Peyer's patch (tissue), 4 donors: ENCODE data around the gene L1CAM. TPM values are rescaled to one million over a fixed set of nuclear protein-coding genes. Genes with fewer than 3 reads are reported as not detected.
A peak's percentile ranks its signal among the peaks of the same experiment; 100 is the strongest.

ENCODE experiments used
- DNase-seq, 3 donors: peaks; one replicate each; pipeline ENCODE4 v3.0.0-alpha.2; 2017 to 2019
- H3K27ac ChIP-seq, 4 donors: fragments of 200-600 bp; sonication (generic); one replicate each; pipeline ENCODE4 v1.5.1; 2016 to 2019
- H3K27me3 ChIP-seq, 2 donors: fragments of 200-600 bp; sonication (generic); one replicate each; pipeline ENCODE4 v1.5.1; 2019
- H3K36me3 ChIP-seq, 3 donors: fragments of 200-600 bp; sonication (generic); one replicate each; pipeline ENCODE4 v1.5.1; 2016 to 2019
- H3K4me1 ChIP-seq, 4 donors: fragments of 200-600 bp; sonication (generic); one replicate each; pipeline ENCODE4 v1.5.1; 2016 to 2019
- H3K4me3 ChIP-seq, 4 donors: fragments of 200-600 bp; sonication (generic); 1 replicate in 3 of 4; 2 replicates in 1 of 4; pipeline ENCODE4 v1.5.1; 2016 to 2019; ENCODE audit warnings: mild to moderate bottlenecking in 1 of 4
- H3K9me3 ChIP-seq, 4 donors: fragments of 200-600 bp; sonication (generic); one replicate each; pipeline ENCODE4 v1.5.1; 2016 to 2019; ENCODE audit warnings: mild to moderate bottlenecking in 1 of 4
- POLR2A ChIP-seq, 2 donors: fragments of 450-650 bp; IDR thresholded peaks; one replicate each; pipeline ENCODE4 v1.5.1; 2017; ENCODE audit warnings: antibody characterized with exemption in 2 of 2, mild to moderate bottlenecking in 2 of 2, moderate library complexity in 2 of 2
- total RNA-seq, 4 donors: library from RNA; depleted of rRNA; stranded (reverse); fragments of >200 nt; gene quantifications; one replicate each; pipeline ENCODE4 v1.1.0, GENCODE V29; 2016
- TF ChIP-seq, protein P1 (sequence below), 6 experiments: fragments of 450-650 bp in 4 of 6; fragments of 200-600 bp in 2 of 6; sonication (generic) in 1 of 6; IDR thresholded peaks; one replicate each; pipeline ENCODE4 v1.5.1; 2017 to 2019; ENCODE audit warnings: antibody characterized with exemption in 6 of 6, mild to moderate bottlenecking in 3 of 6, moderate library complexity in 1 of 6

Gene L1CAM
- total RNA-seq, 4 donors from 2014 or later: 1.8 to 7.4 (median 4.6) TPM

GRCh38 chrX:153922932-153923857 is 37.2 kb upstream of the L1CAM start:
- TF ChIP-seq, protein P1, sequence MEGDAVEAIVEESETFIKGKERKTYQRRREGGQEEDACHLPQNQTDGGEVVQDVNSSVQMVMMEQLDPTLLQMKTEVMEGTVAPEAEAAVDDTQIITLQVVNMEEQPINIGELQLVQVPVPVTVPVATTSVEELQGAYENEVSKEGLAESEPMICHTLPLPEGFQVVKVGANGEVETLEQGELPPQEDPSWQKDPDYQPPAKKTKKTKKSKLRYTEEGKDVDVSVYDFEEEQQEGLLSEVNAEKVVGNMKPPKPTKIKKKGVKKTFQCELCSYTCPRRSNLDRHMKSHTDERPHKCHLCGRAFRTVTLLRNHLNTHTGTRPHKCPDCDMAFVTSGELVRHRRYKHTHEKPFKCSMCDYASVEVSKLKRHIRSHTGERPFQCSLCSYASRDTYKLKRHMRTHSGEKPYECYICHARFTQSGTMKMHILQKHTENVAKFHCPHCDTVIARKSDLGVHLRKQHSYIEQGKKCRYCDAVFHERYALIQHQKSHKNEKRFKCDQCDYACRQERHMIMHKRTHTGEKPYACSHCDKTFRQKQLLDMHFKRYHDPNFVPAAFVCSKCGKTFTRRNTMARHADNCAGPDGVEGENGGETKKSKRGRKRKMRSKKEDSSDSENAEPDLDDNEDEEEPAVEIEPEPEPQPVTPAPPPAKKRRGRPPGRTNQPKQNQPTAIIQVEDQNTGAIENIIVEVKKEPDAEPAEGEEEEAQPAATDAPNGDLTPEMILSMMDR (IDR thresholded peaks at IDR 0.05): peak in 2 of 6 experiments; percentile 25 to 39
- no peak for TF ChIP-seq POLR2A (IDR thresholded peaks at IDR 0.05)

GRCh38 chrX:153921511-153922446 is 35.8 kb upstream of the L1CAM start:
- peak overlapping the region in 2 of 4 donors; percentile 13 to 31 for H3K27ac ChIP-seq
- no peak for DNase-seq
- no peaks in the 10 kb centered on the region for H3K9me3 ChIP-seq
- peak overlapping the region in 1 of 4 donors; percentile 12 for H3K4me3 ChIP-seq
- H3K4me1 ChIP-seq: peaks cover 0 to 21% (median 3%) of the 10 kb centered on the region in 4 donors
- H3K36me3 ChIP-seq: no peaks in the 10 kb centered on the region
- no peaks in the 10 kb centered on the region for H3K27me3 ChIP-seq
- TF ChIP-seq, protein P1 (IDR thresholded peaks at IDR 0.05): no peak
- no peak for TF ChIP-seq POLR2A (IDR thresholded peaks at IDR 0.05)

More at GRCh38 chrX:153922932-153923857, 37.2 kb upstream of the L1CAM start:
- Histone ChIP-seq H3K27ac (peak overlapping the region in 2 of 4 donors; percentile 95 to 96), H3K4me1 (peaks cover 0 to 27% (median 10%) of the 10 kb centered on the region in 4 donors), H3K27me3 (no peaks in the 10 kb centered on the region), H3K36me3 (no peaks in the 10 kb centered on the region), H3K4me3 (peak overlapping the region in 1 of 4 donors; percentile 63), H3K9me3 (no peaks in the 10 kb centered on the region)
- DNase-seq: peak in 2 of 3 donors; percentile 54 to 80

DNA sequence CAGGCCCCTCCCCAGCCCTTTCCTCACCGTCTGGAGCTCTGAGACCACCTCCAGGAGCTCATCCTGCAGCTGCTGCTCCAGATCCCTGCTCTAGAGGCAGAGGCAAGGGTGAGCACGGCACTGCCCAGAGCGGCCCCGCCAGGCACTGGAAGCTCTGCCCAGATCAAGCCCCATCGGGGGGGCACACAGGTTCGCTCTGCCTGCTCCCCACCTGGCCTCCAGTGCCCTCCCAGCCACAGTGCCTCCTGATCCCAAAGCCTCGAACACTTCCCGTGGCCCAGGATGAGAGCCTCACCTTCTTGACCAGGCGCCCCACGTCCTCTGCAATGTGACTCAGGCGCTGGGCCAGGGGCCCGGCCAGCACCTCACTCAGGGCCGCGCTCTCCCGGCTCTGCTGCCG is 35.1 kb upstream of the L1CAM start:
- H3K27ac ChIP-seq: peak overlapping the region in 1 of 4 donors; percentile 31

GRCh38 chrX:153920546-153920945 is 34.6 kb upstream of the L1CAM start:
- Histone ChIP-seq H3K4me3 (no peak overlapping the region), H3K27me3 (no peaks in the 10 kb centered on the region), H3K4me1 (peaks cover 0 to 15% (median 0%) of the 10 kb centered on the region in 4 donors), H3K9me3 (no peaks in the 10 kb centered on the region), H3K36me3 (no peaks in the 10 kb centered on the region), H3K27ac (no peak overlapping the region)
- no peak for TF ChIP-seq POLR2A (IDR thresholded peaks at IDR 0.05)
- TF ChIP-seq, protein P1 (IDR thresholded peaks at IDR 0.05): no peak
- DNase-seq: no peak

More for the DNA sequence above, 35.1 kb upstream of the L1CAM start:
- H3K27me3 ChIP-seq: no peaks in the 10 kb centered on the region
- H3K4me3 ChIP-seq: no peak overlapping the region
- peaks cover 0 to 15% (median under 1%) of the 10 kb centered on the region in 4 donors for H3K4me1 ChIP-seq
- TF ChIP-seq POLR2A (IDR thresholded peaks at IDR 0.05): no peak
- TF ChIP-seq, protein P1 (IDR thresholded peaks at IDR 0.05): no peak
- no peaks in the 10 kb centered on the region for H3K36me3 ChIP-seq
- no peaks in the 10 kb centered on the region for H3K9me3 ChIP-seq
- DNase-seq: no peak

DNA sequence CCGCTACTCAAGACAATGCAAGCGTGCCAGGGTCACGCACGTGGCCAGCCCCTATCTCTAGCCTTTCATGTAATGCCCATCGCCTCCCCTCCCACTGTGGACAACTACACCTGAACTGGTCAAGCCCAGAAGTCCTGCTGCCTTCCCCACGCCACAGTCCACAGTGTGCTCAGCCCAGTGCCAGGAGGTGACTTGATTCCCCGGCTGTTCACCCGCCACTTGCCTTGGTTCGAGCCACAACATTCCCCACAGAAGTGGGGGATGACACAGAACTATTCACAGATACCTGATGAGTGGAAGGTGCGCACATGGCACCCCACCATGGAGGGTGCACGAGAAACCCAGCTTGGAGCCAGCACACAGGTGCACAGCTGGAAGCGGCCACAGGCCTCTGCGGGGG is 33.3 kb upstream of the L1CAM start:
- no peaks in the 10 kb centered on the region for H3K9me3 ChIP-seq
- TF ChIP-seq, protein P1 (IDR thresholded peaks at IDR 0.05): no peak
- TF ChIP-seq POLR2A (IDR thresholded peaks at IDR 0.05): no peak
- DNase-seq: no peak
- H3K27me3 ChIP-seq: no peaks in the 10 kb centered on the region
- no peaks in the 10 kb centered on the region for H3K36me3 ChIP-seq
- no peak overlapping the region for H3K4me3 ChIP-seq
- no peak overlapping the region for H3K27ac ChIP-seq
- H3K4me1 ChIP-seq: peaks cover 0 to 15% (median 0%) of the 10 kb centered on the region in 4 donors
